KMS-11 (cell line): Measurements from ENCODE around the gene FERMT1.
A peak's percentile ranks its signal among the peaks of the same experiment; 100 is the strongest.

Experiments used
- H2AFZ ChIP-seq: fragments of 200-600 bp; sonication (generic); 2 replicates; pipeline ENCODE4 v1.6.1; 2016; ENCODE audit warnings: antibody characterized with exemption, mixed run types, low read depth
- H3K27ac ChIP-seq: fragments of 200-600 bp; sonication (generic); 2 replicates; pipeline ENCODE4 v1.6.1; 2016; ENCODE audit warnings: mild to moderate bottlenecking, mixed run types
- H3K27me3 ChIP-seq: fragments of 200-600 bp; sonication (generic); 2 replicates; pipeline ENCODE4 v1.6.1; 2017; ENCODE audit warnings: mild to moderate bottlenecking, low read depth, mixed run types, moderate library complexity; ENCODE audit not compliant: insufficient read depth
- H3K36me3 ChIP-seq: fragments of 200-600 bp; sonication (generic); 2 replicates; pipeline ENCODE4 v1.6.1; 2017; ENCODE audit warnings: mild to moderate bottlenecking, mixed run types; ENCODE audit not compliant: insufficient read depth
- H3K4me1 ChIP-seq: fragments of 200-600 bp; sonication (generic); 2 replicates; pipeline ENCODE4 v1.6.1; 2016; ENCODE audit warnings: mild to moderate bottlenecking, low read depth, mixed run types; ENCODE audit not compliant: poor library complexity, severe bottlenecking
- H3K4me2 ChIP-seq: fragments of 200-600 bp; sonication (generic); 2 replicates; pipeline ENCODE4 v1.7.0; 2016; ENCODE audit warnings: mild to moderate bottlenecking, mixed run types
- H3K4me3 ChIP-seq: fragments of 200-600 bp; sonication (generic); IDR thresholded peaks from 2 replicates; pipeline ENCODE4 v1.6.1; 2017; ENCODE audit warnings: low read depth, low read length, mixed read lengths; ENCODE audit not compliant: insufficient read depth
- H3K79me2 ChIP-seq: fragments of 200-600 bp; sonication (generic); 2 replicates; pipeline ENCODE4 v1.6.1; 2016; ENCODE audit warnings: low read depth, mixed run types; ENCODE audit not compliant: insufficient read depth
- H3K9ac ChIP-seq: fragments of 200-600 bp; sonication (generic); 2 replicates; pipeline ENCODE4 v1.6.1; 2016; ENCODE audit warnings: mild to moderate bottlenecking, mixed run types
- H4K20me1 ChIP-seq: fragments of 200-600 bp; sonication (generic); 2 replicates; pipeline ENCODE4 v1.6.1; 2016; ENCODE audit warnings: mild to moderate bottlenecking, mixed run types; ENCODE audit not compliant: insufficient read depth
- TF ChIP-seq, protein P1 (sequence below): fragments of 200-600 bp; sonication (generic); conservative IDR thresholded peaks from 2 replicates; pipeline ENCODE4 v1.6.1; 2017; ENCODE audit warnings: low read depth, mild to moderate bottlenecking, antibody characterized with exemption, low read length, moderate library complexity, mixed read lengths

Gene FERMT1

DNA sequence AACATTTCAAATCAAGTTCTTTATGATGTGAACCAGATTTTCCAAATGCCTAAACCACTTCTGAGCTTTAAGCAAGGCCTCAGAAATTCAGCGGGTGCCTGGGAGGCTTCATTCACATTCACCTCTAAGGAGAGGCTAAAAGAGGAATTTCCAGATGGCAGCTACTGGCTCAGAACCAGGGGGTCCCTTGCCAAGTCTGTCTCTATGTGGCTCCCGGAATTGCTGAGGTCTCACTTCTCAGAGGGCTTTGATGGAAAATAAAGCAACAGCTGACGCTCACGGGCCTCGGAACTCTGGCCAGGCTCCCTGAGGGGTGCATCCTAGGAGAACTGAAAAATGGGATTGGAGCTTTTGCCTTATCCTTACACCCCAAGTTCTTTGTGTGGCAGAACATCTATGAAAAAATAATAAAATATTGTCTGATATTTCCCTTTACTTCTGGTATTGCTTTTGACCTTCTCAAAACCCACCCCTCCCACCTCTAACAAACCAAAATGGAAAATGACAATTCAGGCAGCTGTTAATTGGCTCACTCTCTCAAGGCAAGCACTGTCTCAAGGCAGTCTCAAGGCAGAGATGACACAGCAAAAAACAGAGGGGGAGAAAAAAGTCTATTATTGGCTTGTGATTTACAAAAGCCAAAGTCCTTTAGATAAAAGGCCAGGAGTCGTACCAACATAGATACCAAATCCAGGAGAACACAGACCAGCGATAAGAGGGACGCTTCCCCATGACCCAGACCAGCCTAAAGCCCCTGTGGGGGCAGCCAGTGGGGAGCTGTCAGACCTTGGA, 47.2 kb downstream of the FERMT1 start:
- H3K79me2 ChIP-seq, result no peaks in the 10 kb centered on the region
- H2AFZ ChIP-seq, result no peak overlapping the region
- H3K4me2 ChIP-seq, result no peak overlapping the region; the same call in 1 of the 2 replicates
- no peak overlapping the region for H3K9ac ChIP-seq
- no peaks in the 10 kb centered on the region for H4K20me1 ChIP-seq
- peak overlapping the region; percentile 6; the same call in 1 of the 2 replicates for H3K27ac ChIP-seq
- 0 out of 2 replicates have a peak, but pooled peaks cover 4% of the 10 kb centered on the region for H3K36me3 ChIP-seq
- no peak overlapping the region for H3K4me3 ChIP-seq
- no peaks in the 10 kb centered on the region for H3K27me3 ChIP-seq
- peaks cover 36% of the 10 kb centered on the region for H3K4me1 ChIP-seq
- TF ChIP-seq, protein P1, sequence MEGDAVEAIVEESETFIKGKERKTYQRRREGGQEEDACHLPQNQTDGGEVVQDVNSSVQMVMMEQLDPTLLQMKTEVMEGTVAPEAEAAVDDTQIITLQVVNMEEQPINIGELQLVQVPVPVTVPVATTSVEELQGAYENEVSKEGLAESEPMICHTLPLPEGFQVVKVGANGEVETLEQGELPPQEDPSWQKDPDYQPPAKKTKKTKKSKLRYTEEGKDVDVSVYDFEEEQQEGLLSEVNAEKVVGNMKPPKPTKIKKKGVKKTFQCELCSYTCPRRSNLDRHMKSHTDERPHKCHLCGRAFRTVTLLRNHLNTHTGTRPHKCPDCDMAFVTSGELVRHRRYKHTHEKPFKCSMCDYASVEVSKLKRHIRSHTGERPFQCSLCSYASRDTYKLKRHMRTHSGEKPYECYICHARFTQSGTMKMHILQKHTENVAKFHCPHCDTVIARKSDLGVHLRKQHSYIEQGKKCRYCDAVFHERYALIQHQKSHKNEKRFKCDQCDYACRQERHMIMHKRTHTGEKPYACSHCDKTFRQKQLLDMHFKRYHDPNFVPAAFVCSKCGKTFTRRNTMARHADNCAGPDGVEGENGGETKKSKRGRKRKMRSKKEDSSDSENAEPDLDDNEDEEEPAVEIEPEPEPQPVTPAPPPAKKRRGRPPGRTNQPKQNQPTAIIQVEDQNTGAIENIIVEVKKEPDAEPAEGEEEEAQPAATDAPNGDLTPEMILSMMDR, result no peak

DNA sequence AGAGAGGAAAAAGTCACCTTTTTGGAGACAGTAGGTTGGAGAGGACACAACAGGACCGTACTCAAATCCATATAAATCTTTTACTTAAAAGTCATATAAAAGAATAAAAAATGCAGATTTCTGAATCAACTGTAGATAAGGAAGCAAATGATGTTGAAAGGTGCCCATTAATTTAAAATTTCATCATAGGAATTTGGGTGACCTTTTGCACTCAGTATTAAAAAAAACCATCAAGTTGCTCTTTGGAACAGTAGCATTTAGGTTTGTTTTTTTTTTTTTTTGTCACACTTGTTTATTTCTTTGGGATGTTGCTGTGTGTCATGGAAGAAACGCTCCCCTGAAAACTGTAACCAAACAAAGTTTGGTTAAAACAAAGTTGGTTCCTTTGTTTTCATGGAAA, 48.0 kb downstream of the FERMT1 start:
- Histone ChIP-seq H3K4me2 (no peak overlapping the region), H3K4me3 (no peak overlapping the region), H3K79me2 (no peaks in the 10 kb centered on the region), H2AFZ (no peak overlapping the region), H3K9ac (no peak overlapping the region), H3K27me3 (no peaks in the 10 kb centered on the region), H3K27ac (no peak overlapping the region), H4K20me1 (no peaks in the 10 kb centered on the region), H3K4me1 (peaks cover 33% of the 10 kb centered on the region), H3K36me3 (0 out of 2 replicates have a peak, but pooled peaks cover 4% of the 10 kb centered on the region)
- TF ChIP-seq, protein P1, result no peak

DNA sequence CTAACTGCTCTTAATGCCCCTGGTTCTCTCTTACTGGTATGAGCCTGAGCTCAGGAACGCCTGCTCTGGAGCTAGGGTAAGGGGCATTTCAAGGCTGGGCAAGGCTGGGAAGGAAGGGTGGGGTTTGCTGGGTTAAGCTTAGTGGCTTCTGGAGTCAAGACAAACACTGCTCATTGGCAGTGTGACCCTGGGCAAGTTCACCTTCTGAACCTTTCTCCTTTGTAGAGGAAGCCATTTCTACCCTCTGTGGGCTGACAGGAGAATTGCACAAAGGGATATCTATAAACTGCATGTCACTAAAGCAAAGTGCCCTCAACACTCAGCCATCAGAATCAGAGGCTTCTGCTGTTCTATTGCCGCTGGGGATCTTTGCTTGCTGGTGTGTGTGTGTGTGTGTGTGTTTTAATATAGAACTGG, 48.7 kb downstream of the FERMT1 start:
- peaks cover 27% of the 10 kb centered on the region for H3K4me1 ChIP-seq
- no peak overlapping the region for H3K4me2 ChIP-seq
- no peaks in the 10 kb centered on the region for H4K20me1 ChIP-seq
- TF ChIP-seq, protein P1, result peak; percentile 59
- 0 out of 2 replicates have a peak, but pooled peaks cover 4% of the 10 kb centered on the region for H3K36me3 ChIP-seq
- no peak overlapping the region for H3K9ac ChIP-seq
- H3K79me2 ChIP-seq, result no peaks in the 10 kb centered on the region
- H3K4me3 ChIP-seq, result no peak overlapping the region
- no peak overlapping the region for H3K27ac ChIP-seq
- no peaks in the 10 kb centered on the region for H3K27me3 ChIP-seq
- no peak overlapping the region for H2AFZ ChIP-seq

DNA sequence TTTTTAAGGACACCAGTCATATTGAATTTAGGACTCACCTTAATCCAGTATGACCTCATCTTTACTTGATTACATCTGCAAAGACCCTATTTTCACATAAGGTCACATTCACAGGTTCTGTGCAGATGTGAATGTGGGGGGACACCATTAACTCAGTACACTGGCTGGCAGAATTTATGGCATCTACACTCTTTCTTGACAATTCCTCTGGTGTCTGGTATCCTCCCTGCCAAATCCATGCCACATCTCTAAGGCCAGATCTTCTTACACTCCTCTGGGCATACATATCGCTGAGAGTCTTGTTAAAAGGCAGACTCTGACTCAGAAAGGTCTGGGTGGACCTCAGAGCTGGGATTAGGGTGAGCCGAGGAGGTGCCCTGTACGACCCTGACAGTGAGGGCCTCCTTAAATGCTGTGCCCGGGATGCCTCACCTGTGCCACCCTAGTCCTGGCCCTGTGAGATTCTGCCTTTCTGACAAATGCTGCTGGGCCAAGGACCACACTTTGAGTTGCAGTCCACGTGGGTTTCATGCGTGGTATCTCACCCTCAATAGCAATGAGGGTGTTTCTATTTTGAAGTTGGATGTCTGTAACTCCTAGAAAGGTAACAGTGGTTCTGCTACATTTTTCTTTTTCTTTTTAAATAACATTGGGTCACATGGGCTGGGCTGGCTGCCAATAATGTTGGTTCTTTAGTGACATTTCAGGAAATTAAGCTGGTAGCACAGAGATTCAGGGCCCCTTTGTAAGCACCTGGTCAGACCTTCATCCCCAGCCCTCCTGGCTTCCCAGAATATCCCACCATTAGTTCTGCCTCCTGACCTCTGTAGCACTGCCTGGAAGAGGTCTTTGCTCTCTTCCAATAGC, 51.8 kb downstream of the FERMT1 start:
- no peaks in the 10 kb centered on the region for H3K27me3 ChIP-seq
- H3K79me2 ChIP-seq, result no peaks in the 10 kb centered on the region
- H3K27ac ChIP-seq, result no peak overlapping the region
- H3K9ac ChIP-seq, result no peak overlapping the region
- no peaks in the 10 kb centered on the region for H3K36me3 ChIP-seq
- TF ChIP-seq, protein P1, result no peak
- H4K20me1 ChIP-seq, result no peaks in the 10 kb centered on the region
- no peak overlapping the region for H2AFZ ChIP-seq
- no peak overlapping the region for H3K4me3 ChIP-seq
- peaks cover 8% of the 10 kb centered on the region for H3K4me1 ChIP-seq
- no peak overlapping the region for H3K4me2 ChIP-seq
